Measurements from ENCODE around the gene TXNDC9.
"Not testable (repeated sequence)": the region's sequence is repeated elsewhere in the genome, so short reads cannot be mapped to it uniquely, and the experiment has no call there.

Gene TXNDC9

GRCh38 chr2:99325384-99325783, 10.7 kb downstream of the TXNDC9 start:
- DNase-seq (ENCODE audit: low read depth): no peak

- DNase-seq (ENCODE audit: low read depth): not testable (repeated sequence)
These were observed 18.3 kb downstream of the TXNDC9 start for GRCh38 chr2:99317873-99318200.

GRCh38 chr2:99317161-99317872, 18.8 kb downstream of the TXNDC9 start:
- DNase-seq (ENCODE audit: low read depth): no peak

GRCh38 chr2:99301097-99301496, 35.0 kb downstream of the TXNDC9 start, which contains the start of gene LYG1:
Gene LYG1 (minus strand): TSS chr2:99301197. CDS start chr2:99295670, 5,527 bp downstream.
- DNase-seq (ENCODE audit: low read depth): not testable (repeated sequence)

- no peak for DNase-seq (ENCODE audit: low read depth)
These were observed 36.6 kb downstream of the TXNDC9 start for GRCh38 chr2:99299580-99299979.

GRCh38 chr2:99297994-99298393, 38.1 kb downstream of the TXNDC9 start:
- DNase-seq (ENCODE audit: low read depth): no peak

- no peak for DNase-seq (ENCODE audit: low read depth)
These were observed 50.6 kb downstream of the TXNDC9 start for GRCh38 chr2:99285526-99285925.

GRCh38 chr2:99279969-99280695, 56.0 kb downstream of the TXNDC9 start:
- no peak for DNase-seq (ENCODE audit: low read depth)

- no peak for DNase-seq (ENCODE audit: low read depth)
These were observed 57.3 kb downstream of the TXNDC9 start for GRCh38 chr2:99278793-99279291.

GRCh38 chr2:99278195-99278765, 57.9 kb downstream of the TXNDC9 start:
- DNase-seq (ENCODE audit: low read depth): not testable (repeated sequence)

- no peak for DNase-seq (ENCODE audit: low read depth)
These were observed 60.3 kb downstream of the TXNDC9 start for GRCh38 chr2:99275882-99276281.
